HT-29 (cell line): ENCODE measurements around the gene P2RY8. TPM values are rescaled to one million over a fixed set of nuclear protein-coding genes. Genes with fewer than 3 reads are reported as not detected.
"Not testable (repeated sequence)": the region's sequence is repeated elsewhere in the genome, so short reads cannot be mapped to it uniquely, and the experiment has no call there.

Source experiments
- DNase-seq: peaks from one replicate; pipeline ENCODE4 v3.0.0-alpha.2; 2015; ENCODE audit warnings: low spot score
- total RNA-seq: library from RNA; depleted of rRNA; stranded (reverse); fragments of >200 nt; shearing (Covaris generic); gene quantifications from 2 replicates; pipeline ENCODE4 v1.2.3, GENCODE V29; 2014

Gene P2RY8
- total RNA-seq, 1 experiment from 2014 or later, result not detected

DNA sequence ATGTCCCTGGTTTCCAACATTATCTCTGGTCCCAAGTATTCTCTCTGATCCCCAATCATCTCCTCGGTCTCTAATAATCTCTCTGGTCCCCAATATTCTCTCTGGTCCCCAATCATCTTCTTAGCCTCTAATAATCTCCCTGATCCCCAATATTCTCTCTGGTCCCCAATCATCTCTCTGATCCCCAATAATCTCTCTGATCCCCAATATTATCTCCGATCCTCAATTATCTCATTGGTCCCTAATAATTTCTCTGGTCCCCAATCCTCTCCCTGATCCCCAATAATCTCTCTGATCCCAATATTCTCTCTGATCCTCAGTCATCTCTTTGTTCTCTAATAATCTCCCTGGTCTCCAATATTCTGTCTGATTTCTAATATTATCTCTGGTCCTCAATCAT is 16.6 kb downstream of the P2RY8 start:
- DNase-seq, result no peak

- no peak for DNase-seq
Observed at GRCh38 chrX:1519022-1519497, 17.9 kb downstream of the P2RY8 start.

GRCh38 chrX:1518512-1518911 is 18.5 kb downstream of the P2RY8 start:
- DNase-seq, result no peak

- no peak for DNase-seq
Observed at GRCh38 chrX:1516596-1517104, 20.3 kb downstream of the P2RY8 start.

- no peak for DNase-seq
Observed at GRCh38 chrX:1511829-1512228, 25.2 kb downstream of the P2RY8 start.

GRCh38 chrX:1511150-1511549 is 25.8 kb downstream of the P2RY8 start:
- DNase-seq, result no peak

DNA sequence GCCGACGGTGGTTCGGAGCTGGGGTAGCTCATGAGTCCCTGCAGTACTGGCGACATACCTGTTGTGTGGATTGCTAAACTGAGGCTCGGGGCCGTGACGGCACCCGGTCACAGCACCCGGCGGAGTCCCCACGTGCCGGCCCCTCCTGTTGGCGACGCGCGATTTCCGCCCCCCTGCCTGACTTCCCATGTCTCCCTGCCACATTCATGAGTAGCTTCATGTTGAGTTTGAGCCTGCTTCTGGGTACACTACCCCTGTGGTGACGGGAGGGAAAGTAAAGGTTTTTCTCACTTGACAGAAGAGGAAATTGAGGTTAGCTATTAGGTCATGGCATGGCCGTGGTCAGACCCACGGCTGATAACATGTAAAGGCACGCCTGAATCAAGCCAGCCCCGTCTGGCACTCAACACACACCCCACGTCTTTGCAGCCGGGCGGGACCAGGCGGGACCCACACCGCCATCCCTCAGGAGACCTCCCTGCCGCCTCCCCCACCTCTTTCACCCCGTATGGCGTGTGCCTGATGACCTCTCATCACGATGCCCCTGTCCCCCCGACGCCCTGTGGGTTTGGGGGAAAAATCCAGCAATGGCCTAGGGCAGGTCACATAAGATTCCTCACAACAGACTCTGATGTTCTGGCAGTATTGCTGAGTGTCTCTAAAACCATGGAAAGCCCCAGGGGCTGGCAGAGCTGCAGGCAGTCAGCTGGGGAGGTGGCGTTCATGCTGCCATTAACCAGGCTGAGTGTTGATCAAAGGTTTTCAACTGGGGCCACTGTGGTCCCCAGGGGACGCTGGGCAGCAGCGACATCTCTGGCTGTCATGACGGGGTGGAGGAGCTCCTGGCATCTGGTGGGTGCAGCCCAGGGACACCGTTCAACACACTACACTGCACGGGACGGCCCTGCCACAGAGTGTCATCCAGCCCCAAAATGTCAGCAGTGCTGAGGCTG is 29.2 kb downstream of the P2RY8 start:
- no peak for DNase-seq

DNA sequence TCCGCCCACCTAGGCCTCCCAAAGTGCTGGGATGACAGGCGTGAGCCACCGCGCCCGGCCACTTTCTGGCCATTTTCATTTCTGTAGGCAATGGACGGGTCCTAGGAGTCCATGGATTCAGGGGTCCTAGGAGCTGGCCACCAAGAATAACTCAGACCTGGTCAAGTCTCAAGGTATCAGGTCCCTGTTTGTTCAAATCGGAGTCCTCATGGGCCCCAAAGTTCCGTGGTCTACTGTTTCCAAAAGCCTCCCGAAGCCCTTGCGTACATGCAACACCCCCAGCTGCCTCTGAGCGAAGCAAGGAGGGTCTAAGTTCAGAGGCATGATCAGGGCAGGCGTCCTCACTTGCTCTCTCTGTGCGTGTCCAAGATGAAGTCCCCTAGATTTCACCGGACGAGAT is 30.1 kb downstream of the P2RY8 start:
- no peak for DNase-seq

DNA sequence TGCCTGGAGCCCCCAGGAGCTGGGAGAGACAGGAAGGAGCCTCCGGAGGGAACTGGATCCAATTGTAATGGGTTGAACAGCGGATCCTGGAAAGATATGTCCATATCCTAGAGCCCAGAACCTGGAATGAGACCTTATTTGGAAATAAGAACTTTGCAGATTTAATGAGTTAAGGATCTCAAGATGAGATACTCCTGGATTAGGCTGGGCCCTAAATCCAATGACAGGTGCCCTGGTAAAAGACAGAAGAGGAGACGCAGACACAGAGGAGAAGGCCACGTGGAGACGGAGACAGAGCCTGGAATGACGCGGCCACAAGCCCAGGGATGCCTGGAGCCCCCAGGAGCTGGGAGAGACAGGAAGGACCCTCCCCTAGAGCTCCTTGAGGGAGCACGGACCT is 34.1 kb downstream of the P2RY8 start:
- DNase-seq, result no peak

DNA sequence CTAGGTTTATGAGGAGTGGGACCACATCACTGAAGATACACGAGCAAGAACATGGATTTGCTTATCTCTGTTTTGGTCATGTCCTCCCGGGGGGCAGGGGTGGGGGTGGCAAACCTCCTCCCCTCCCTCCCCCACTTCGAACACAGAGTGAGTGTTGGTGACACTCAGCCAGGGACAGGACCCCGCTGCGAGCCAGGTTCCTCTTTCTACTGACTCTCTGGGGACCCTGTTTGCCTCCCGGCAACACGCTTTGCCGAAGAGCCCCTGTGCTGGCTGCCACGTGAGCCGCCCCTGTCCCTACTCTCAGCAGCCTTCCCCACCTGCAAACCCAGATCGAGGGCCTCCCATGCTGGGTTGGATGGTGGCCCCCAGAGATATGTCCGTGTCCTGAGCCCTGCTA is 34.7 kb downstream of the P2RY8 start:
- no peak for DNase-seq

DNA sequence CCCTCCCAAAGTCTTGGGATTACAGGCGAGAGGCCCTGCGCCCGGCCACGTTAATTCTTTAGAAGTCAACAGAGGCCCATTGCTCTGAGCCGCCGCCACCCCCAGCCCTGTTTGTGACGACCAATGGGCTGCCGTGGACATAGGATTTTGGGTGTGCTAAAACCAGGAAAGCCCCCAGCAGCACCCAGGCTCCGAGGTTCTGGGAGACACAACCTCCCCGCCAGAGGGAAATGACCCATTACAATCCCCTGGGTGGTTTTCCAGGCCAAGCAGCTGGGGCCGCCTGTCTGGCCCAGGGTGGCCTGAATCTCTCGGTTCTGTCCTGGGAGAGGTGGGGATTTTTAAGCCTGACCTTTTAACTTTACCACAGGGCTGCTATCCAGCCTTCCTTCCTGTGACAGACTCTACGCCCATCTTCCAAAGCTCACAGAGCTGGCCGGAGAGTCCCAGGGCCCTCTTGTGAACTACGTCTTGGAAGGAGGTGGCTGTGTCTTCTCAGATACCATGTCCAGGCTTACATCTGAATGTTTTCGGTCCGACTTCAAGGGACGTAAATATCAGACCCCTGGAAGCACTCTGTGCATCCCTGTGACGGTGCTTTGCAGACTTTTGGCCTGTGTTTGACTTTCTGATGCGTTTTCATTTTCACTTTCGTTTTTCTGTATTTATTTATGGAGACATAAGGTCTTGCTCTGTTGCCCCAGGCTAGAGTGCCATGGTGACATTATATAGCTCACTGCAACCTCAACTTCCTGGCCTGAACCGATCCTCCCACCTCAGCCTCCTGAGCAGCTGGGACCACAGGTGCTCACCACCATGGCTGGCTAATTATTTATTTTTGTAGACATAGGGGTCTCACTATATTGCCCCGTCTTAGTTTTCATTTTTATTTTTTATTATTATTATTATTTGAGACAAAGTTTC is 36.0 kb downstream of the P2RY8 start:
- DNase-seq, result no peak

GRCh38 chrX:1496076-1496475 is 40.9 kb downstream of the P2RY8 start:
- no peak for DNase-seq

DNA sequence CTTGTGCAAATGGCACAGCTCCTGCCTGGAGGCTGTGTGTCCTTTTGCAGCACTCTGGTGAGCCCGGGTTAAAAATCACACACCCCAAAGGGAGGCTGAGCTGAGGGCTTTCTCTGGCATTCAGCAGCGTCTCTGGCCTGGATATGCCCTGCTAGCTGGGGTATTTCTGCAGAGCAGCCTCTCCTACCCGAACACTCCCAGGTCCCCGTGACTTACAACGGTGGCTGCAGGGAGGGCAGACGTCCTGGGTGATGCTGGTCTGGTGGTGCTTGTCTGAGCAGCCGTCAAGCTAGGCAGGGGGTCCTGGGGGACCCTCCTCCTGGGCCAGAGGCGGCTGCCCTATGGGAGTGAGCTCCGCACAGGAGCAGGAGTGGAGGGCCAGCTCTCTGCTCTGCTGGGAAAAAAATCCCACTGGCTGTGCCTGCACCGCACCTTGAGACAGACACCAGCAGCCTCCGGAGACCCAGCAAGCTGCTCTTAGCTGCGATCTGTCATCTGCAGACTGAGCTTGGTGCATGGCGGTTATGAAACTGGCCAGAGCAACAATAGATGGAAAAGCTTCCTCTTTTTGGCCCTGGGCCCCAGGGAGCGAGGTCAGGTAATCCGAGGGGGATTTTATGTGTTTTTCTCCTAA is 43.0 kb downstream of the P2RY8 start:
- DNase-seq, result no peak

DNA sequence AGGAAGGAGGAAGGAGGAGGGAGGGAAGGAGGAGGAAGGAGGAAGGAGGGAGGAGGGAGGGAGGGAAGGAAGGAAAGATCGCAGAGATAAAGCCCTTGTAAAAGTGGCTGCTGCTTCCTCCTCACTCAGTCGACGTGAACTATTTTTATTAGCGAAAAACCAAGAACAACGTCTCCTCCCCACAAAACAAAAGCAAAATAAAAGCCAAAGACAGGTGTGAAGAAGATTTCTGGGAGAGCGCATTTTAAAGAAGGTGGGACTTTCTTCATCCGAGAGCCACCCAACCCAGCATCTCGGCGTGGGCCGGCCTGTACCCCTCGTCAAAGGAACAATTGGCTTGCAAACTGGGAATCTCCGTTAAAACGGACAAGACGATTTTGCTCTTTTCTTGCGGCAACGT is 43.6 kb downstream of the P2RY8 start:
- no peak for DNase-seq

- no peak for DNase-seq
Observed at GRCh38 chrX:1492421-1493012, 44.5 kb downstream of the P2RY8 start.

DNA sequence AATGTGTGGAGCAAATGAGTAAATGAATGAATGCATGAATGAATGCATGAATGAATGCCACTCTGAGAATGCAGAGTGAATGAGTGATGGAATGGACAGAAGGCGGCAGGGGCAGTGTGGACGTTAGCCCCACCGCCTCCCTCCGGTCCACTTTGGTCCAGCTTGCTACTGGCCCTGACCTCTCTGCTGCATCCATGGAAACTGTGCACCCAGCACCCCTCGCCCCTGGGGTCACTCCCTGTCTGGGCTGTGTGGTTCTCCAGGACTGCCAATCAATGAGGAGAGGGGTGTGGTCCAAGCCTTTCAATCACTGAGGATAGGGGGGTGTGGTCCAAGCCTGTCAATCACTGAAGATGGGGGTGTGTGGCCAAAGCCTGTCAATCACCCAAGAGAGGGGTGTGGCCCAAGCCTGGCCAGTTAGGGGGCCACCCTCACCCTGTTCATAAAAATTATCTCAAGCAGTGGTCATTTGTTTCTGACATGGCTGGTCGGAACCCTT is 45.1 kb downstream of the P2RY8 start:
- DNase-seq, result peak; percentile 36

DNA sequence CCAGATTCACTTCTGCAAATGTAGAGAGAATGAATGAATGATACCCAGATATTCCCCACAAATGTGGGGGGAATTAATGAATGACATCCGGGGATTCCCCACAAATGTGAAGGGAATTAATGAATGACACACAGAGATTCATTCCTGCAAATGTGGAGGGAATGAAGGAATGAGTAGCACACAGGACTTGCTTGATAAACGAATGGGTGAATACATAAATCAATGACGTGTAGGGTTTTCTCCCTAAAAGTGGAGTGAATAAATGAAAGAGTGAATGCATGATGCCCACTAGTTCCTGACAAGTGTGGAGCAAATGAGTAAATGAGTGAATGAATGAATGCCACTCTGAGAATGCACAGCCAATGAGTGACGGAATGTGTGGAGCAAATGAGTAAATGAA is 45.7 kb downstream of the P2RY8 start:
- DNase-seq, result not testable (repeated sequence)

GRCh38 chrX:1490723-1491122 is 46.3 kb downstream of the P2RY8 start:
- DNase-seq, result not testable (repeated sequence)

GRCh38 chrX:1489354-1489753 is 47.6 kb downstream of the P2RY8 start:
- DNase-seq, result not testable (repeated sequence)

- DNase-seq, result no peak
Observed at GRCh38 chrX:1488745-1489144, 48.2 kb downstream of the P2RY8 start.

- no peak for DNase-seq
Observed at GRCh38 chrX:1488141-1488540, 48.8 kb downstream of the P2RY8 start.
